ENCODE measurements around the gene CDH4.

DNA sequence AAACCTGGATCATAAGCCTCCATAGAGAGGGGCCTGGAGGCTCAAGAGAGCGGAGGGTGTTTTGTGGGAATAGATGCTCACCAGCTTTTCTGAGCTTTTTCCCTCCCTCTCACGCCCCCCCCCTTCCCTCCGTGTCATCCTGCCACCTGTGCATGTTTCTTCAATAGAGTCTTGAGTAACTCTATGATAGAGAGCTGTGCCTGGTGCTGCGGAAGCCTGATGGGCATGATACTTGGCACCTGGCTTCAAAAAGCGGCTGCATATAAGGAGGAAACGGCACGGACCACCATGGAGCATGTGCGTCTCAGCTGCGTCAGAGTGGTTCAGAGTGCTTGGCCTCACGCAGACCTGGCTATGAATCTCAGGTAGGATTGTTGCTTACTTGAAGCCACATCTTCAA lies 198.9 kb downstream of the CDH4 start:
- TF ChIP-seq, protein P1, sequence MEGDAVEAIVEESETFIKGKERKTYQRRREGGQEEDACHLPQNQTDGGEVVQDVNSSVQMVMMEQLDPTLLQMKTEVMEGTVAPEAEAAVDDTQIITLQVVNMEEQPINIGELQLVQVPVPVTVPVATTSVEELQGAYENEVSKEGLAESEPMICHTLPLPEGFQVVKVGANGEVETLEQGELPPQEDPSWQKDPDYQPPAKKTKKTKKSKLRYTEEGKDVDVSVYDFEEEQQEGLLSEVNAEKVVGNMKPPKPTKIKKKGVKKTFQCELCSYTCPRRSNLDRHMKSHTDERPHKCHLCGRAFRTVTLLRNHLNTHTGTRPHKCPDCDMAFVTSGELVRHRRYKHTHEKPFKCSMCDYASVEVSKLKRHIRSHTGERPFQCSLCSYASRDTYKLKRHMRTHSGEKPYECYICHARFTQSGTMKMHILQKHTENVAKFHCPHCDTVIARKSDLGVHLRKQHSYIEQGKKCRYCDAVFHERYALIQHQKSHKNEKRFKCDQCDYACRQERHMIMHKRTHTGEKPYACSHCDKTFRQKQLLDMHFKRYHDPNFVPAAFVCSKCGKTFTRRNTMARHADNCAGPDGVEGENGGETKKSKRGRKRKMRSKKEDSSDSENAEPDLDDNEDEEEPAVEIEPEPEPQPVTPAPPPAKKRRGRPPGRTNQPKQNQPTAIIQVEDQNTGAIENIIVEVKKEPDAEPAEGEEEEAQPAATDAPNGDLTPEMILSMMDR (IDR thresholded peaks at IDR 0.05) = no peak
- TF ChIP-seq POLR2A (IDR thresholded peaks at IDR 0.05) = no peak
- no peak for TF ChIP-seq POLR2AphosphoS5 (IDR thresholded peaks at IDR 0.05)

All from prostate gland (tissue), 2 donors.